Superior temporal gyrus (tissue), 1 donor: ENCODE results near the gene CALU.

ENCODE experiments used
- DNase-seq: peaks from one replicate; pipeline ENCODE4 v3.0.0-alpha.2; 2016; ENCODE audit errors: extremely low spot score

Gene CALU

GRCh38 chr7:128747327-128748079, 8.3 kb downstream of the CALU start:
- DNase-seq, result no peak

GRCh38 chr7:128752251-128752650, 13.1 kb downstream of the CALU start:
- no peak for DNase-seq

- DNase-seq, result no peak
Observed at GRCh38 chr7:128755075-128755818, 16.1 kb downstream of the CALU start.

GRCh38 chr7:128755819-128756476, 16.8 kb downstream of the CALU start:
- peak; percentile 62 for DNase-seq

- DNase-seq, result no peak
Observed at GRCh38 chr7:128757203-128757602, 18.0 kb downstream of the CALU start.

- no peak for DNase-seq
Observed at GRCh38 chr7:128758553-128758952, 19.4 kb downstream of the CALU start.

GRCh38 chr7:128759242-128759641, 20.1 kb downstream of the CALU start:
- no peak for DNase-seq

GRCh38 chr7:128763541-128763940, 24.4 kb downstream of the CALU start:
- DNase-seq, result no peak

GRCh38 chr7:128767475-128768110, 28.4 kb downstream of the CALU start:
- DNase-seq, result no peak

GRCh38 chr7:128770233-128770632, 31.1 kb downstream of the CALU start:
- DNase-seq, result no peak

GRCh38 chr7:128773604-128774003, 34.4 kb downstream of the CALU start:
- no peak for DNase-seq

GRCh38 chr7:128774029-128774689, 35.0 kb downstream of the CALU start:
- no peak for DNase-seq

GRCh38 chr7:128774921-128775320, 35.8 kb downstream of the CALU start:
- no peak for DNase-seq

- DNase-seq, result no peak
Observed at GRCh38 chr7:128775744-128776474, 36.8 kb downstream of the CALU start, which contains the start of gene OPN1SW. TSS of gene OPN1SW (minus strand) at chr7:128775794. CDS start at chr7:128775781, 13 bp downstream.

GRCh38 chr7:128777156-128778123, 38.3 kb downstream of the CALU start:
- no peak for DNase-seq

- DNase-seq, result no peak
Observed at GRCh38 chr7:128778946-128779345, 39.8 kb downstream of the CALU start.

- no peak for DNase-seq
Observed at GRCh38 chr7:128781126-128781525, 42.0 kb downstream of the CALU start.

GRCh38 chr7:128781851-128782250, 42.7 kb downstream of the CALU start:
- DNase-seq, result no peak

- peak; percentile 67 for DNase-seq
Observed at GRCh38 chr7:128783143-128783861, 44.1 kb downstream of the CALU start.
